B cell (primary cell): Measurements from ENCODE around the gene SDR42E1. TPM values are rescaled to one million over a fixed set of nuclear protein-coding genes. Genes with fewer than 3 reads are reported as not detected.

Source experiments
- ATAC-seq: fragments of 200-7000 bp; cut with Tn5 transposase; one replicate; pipeline ENCODE4 v1.10.0; 2021; ENCODE audit warnings: low read depth, mild to moderate bottlenecking, moderate number of reproducible peaks, moderate library complexity
- CTCF ChIA-PET: fragments of 350-600 bp; sonication (Branson Sonifier 250); formaldehyde crosslinking; loops from one replicate; lab custom pipeline; 2021; ENCODE audit warnings: antibody characterized with exemption, inconsistent platforms; lab: Charles Lee
- POLR2A ChIA-PET: fragments of 350-600 bp; sonication (Branson Sonifier 250); formaldehyde crosslinking; loops from one replicate; lab custom pipeline; 2021; ENCODE audit warnings: antibody characterized with exemption; lab: Charles Lee
- DNase-seq: peaks from one replicate; pipeline ENCODE4 v3.0.0; 2013
- H2AFZ ChIP-seq: 2 replicates; pipeline ENCODE4 v1.6.1; 2012; ENCODE audit warnings: mild to moderate bottlenecking, low read depth, low read length; ENCODE audit not compliant: insufficient read depth, poor library complexity, severe bottlenecking
- H3K27ac ChIP-seq, 2 donors: 1 replicate in 1 of 2; 2 replicates in 1 of 2; pipeline ENCODE4 v1.5.1; 2012 to 2013; ENCODE audit warnings: low read length in 2 of 2, mild to moderate bottlenecking in 2 of 2, moderate library complexity in 1 of 2
- H3K27me3 ChIP-seq, 4 experiments: fragments of 200-600 bp in 1 of 4; sonication (generic) in 1 of 4; replicated peaks in 1 of 4; 1 replicate in 2 of 4; 2 replicates in 2 of 4; pipeline versions ENCODE4 v1.6.1 to v1.7.0; 2013 to 2016; ENCODE audit warnings: low read length in 3 of 4, mild to moderate bottlenecking in 2 of 4, mixed read lengths in 1 of 4, moderate library complexity in 1 of 4; ENCODE audit not compliant: insufficient read depth in 4 of 4, control insufficient read depth in 3 of 4; ENCODE audit errors: control extremely low read depth in 1 of 4
- H3K36me3 ChIP-seq, 2 experiments: replicated peaks in 1 of 2; 1 replicate in 1 of 2; 2 replicates in 1 of 2; pipeline versions ENCODE4 v1.6.1 to v1.7.1; 2013; ENCODE audit warnings: low read length in 1 of 2; ENCODE audit not compliant: insufficient read depth in 2 of 2, control insufficient read depth in 1 of 2; ENCODE audit errors: control extremely low read depth in 1 of 2, extremely low read depth in 1 of 2
- H3K4me1 ChIP-seq, 2 donors: fragments of 200-600 bp in 1 of 2; sonication (generic) in 1 of 2; 1 replicate in 1 of 2; 2 replicates in 1 of 2; pipeline versions ENCODE4 v1.5.1 to v1.6.1; 2013 to 2017; ENCODE audit warnings: low read length in 2 of 2; ENCODE audit not compliant: control insufficient read depth in 2 of 2, insufficient read depth in 2 of 2
- H3K4me2 ChIP-seq: replicated peaks from 2 replicates; pipeline ENCODE3; 2012; ENCODE audit warnings: mild to moderate bottlenecking, low read depth, low read length; ENCODE audit not compliant: poor library complexity, severe bottlenecking
- H3K4me3 ChIP-seq, 5 experiments: fragments of 200-600 bp in 1 of 5; sonication (generic) in 1 of 5; 1 replicate in 3 of 5; 2 replicates in 2 of 5; pipeline versions ENCODE4 v1.5.1 to v1.7.0; 2011 to 2016; ENCODE audit warnings: low read length in 4 of 5, mild to moderate bottlenecking in 4 of 5, low read depth in 2 of 5, control low read depth in 1 of 5, moderate library complexity in 1 of 5; ENCODE audit not compliant: insufficient read depth in 1 of 5; ENCODE audit errors: control extremely low read depth in 1 of 5, extremely low read depth in 1 of 5
- H3K79me2 ChIP-seq: fragments of 200-600 bp; sonication (generic); one replicate; pipeline ENCODE4 v1.6.0; 2016; ENCODE audit warnings: low read length; ENCODE audit not compliant: control insufficient read depth, insufficient read depth
- H3K9ac ChIP-seq: fragments of 200-600 bp; sonication (generic); 2 replicates; pipeline ENCODE4 v1.6.1; 2017; ENCODE audit warnings: mild to moderate bottlenecking, low read length, moderate library complexity
- H3K9me3 ChIP-seq, 3 donors: one replicate each; pipeline versions ENCODE4 v1.6.1 to v1.7.1; 2013; ENCODE audit warnings: low read length in 2 of 3; ENCODE audit not compliant: control insufficient read depth in 2 of 3, insufficient read depth in 1 of 3; ENCODE audit errors: control extremely low read depth in 1 of 3
- H4K20me1 ChIP-seq: 2 replicates; pipeline ENCODE4 v1.6.0; 2012; ENCODE audit warnings: mild to moderate bottlenecking, low read length; ENCODE audit not compliant: insufficient read depth, control insufficient read depth, poor library complexity, severe bottlenecking
- H3K27ac Mint-ChIP-seq: one replicate; pipeline ENCODE4 v1.8.0; 2021; ENCODE audit warnings: mixed read lengths
- H3K27me3 Mint-ChIP-seq: one replicate; pipeline ENCODE4 v1.8.0; 2021; ENCODE audit warnings: mixed read lengths
- H3K4me1 Mint-ChIP-seq: one replicate; pipeline ENCODE4 v1.8.0; 2021; ENCODE audit warnings: mixed read lengths
- H3K4me3 Mint-ChIP-seq: one replicate; pipeline ENCODE4 v1.8.0; 2021; ENCODE audit warnings: mixed read lengths
- H3K9me3 Mint-ChIP-seq: one replicate; pipeline ENCODE4 v1.8.0; 2022; ENCODE audit warnings: mixed read lengths; ENCODE audit not compliant: insufficient read depth
- EZH2 ChIP-seq: IDR thresholded peaks from 2 replicates; pipeline ENCODE4 v1.6.1; 2012; ENCODE audit warnings: borderline replicate concordance, low read depth, mild to moderate bottlenecking, moderate library complexity, low read length; ENCODE audit not compliant: insufficient read depth, poor library complexity, severe bottlenecking
- WGBS: methylation state at CpG from one replicate; pipeline ENCODE4 v1.1.5; 2013; ENCODE audit warnings: missing lambda C conversion rate; ENCODE audit not compliant: insufficient coverage; 5-methylcytosine and 5-hydroxymethylcytosine counted together
- intact Hi-C: fragments of 100-400 bp; cut with micrococcal nuclease; formaldehyde crosslinking; loops from one replicate; pipeline ENCODE4 v1.10.0; 2022
- polyA plus RNA-seq: library from polyadenylated mRNA; depleted of rRNA; stranded (reverse); fragments of >200 nt; gene quantifications from 2 replicates; pipeline ENCODE4 v1.2.3, GENCODE V29; 2012
- total RNA-seq, 2 donors: library from RNA; stranded (reverse); fragments of 120-200 nt in 1 of 2; gene quantifications; 1 replicate in 1 of 2; 2 replicates in 1 of 2; pipeline versions ENCODE4 v1.2.3 to v1.2.4, GENCODE V29; 2013 to 2022
- TF ChIP-seq, protein P1 (sequence below): fragments of 200-600 bp; IDR thresholded peaks from one replicate; pipeline ENCODE4 v1.8.0; 2022; ENCODE audit warnings: antibody characterized with exemption, mild to moderate bottlenecking

The SDR42E1 gene
- total and polyA plus RNA-seq, 2 donors (not counting 1 experiment from before 2014, with no cell fraction given) = 2.1 to 6.9 TPM

DNA sequence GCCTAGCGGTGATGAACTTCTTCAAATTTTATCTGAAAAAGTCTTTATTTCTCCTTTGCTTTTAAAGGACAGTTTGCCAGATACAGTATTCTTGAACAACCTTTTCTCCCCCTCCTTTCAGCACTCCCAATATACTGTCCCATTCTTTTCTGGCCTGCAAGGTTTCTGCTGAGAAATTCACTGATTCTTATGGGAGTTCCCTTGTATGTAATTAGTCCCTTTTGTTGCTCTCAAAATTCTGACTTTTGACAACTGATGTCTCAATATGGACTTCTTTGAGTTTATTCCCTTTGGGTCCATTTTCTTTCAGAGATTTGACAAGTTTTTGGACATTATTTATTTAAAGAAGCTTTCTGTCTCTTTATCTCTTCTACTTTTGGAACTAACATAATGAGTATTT is 39.4 kb downstream of the SDR42E1 start:
- no peak overlapping the region for H2AFZ ChIP-seq
- ChIA-PET CTCF (no interaction called here), POLR2A (no interaction called here)
- no peaks in the 10 kb centered on the region for H4K20me1 ChIP-seq
- no peaks in the 10 kb centered on the region for H3K79me2 ChIP-seq
- H3K4me1 ChIP-seq = peaks cover 4 to 5% of the 10 kb centered on the region in 2 donors
- no peak overlapping the region for H3K4me2 ChIP-seq
- H3K27ac ChIP-seq = no peak overlapping the region
- TF ChIP-seq, protein P1, sequence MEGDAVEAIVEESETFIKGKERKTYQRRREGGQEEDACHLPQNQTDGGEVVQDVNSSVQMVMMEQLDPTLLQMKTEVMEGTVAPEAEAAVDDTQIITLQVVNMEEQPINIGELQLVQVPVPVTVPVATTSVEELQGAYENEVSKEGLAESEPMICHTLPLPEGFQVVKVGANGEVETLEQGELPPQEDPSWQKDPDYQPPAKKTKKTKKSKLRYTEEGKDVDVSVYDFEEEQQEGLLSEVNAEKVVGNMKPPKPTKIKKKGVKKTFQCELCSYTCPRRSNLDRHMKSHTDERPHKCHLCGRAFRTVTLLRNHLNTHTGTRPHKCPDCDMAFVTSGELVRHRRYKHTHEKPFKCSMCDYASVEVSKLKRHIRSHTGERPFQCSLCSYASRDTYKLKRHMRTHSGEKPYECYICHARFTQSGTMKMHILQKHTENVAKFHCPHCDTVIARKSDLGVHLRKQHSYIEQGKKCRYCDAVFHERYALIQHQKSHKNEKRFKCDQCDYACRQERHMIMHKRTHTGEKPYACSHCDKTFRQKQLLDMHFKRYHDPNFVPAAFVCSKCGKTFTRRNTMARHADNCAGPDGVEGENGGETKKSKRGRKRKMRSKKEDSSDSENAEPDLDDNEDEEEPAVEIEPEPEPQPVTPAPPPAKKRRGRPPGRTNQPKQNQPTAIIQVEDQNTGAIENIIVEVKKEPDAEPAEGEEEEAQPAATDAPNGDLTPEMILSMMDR = no peak
- TF ChIP-seq EZH2 = no peak
- Mint-ChIP-seq H3K4me1 (peaks cover 7% of the 10 kb centered on the region), H3K27ac (no peak overlapping the region), H3K4me3 (no peak overlapping the region), H3K27me3 (peaks cover 16% of the 10 kb centered on the region), H3K9me3 (peaks cover 30% of the 10 kb centered on the region)
- DNase-seq (no peak), ATAC-seq (no peak)
- WGBS = no CpG with 5 or more reads among the region's 1 CpG
- H3K9ac ChIP-seq = no peak overlapping the region
- H3K4me3 ChIP-seq = no peak overlapping the region
- peaks cover 0 to 6% (median 0%) of the 10 kb centered on the region in 4 experiments for H3K27me3 ChIP-seq
- peaks cover 0 to 20% (median 16%) of the 10 kb centered on the region in 3 donors for H3K9me3 ChIP-seq
- intact Hi-C loops = no loop called here
- H3K36me3 ChIP-seq = no peaks in the 10 kb centered on the region

GRCh38 chr16:81967358-81967757 is 43.9 kb downstream of the SDR42E1 start:
- H2AFZ ChIP-seq = no peak overlapping the region
- H3K27ac Mint-ChIP-seq = peak overlapping the region; percentile 43
- H3K4me3 ChIP-seq = no peak overlapping the region
- H3K27me3 Mint-ChIP-seq = no peaks in the 10 kb centered on the region
- no peak overlapping the region for H3K27ac ChIP-seq
- H4K20me1 ChIP-seq = no peaks in the 10 kb centered on the region
- H3K4me3 Mint-ChIP-seq = no peak overlapping the region
- no peak overlapping the region for H3K4me2 ChIP-seq
- peaks cover 4 to 5% of the 10 kb centered on the region in 2 donors for H3K4me1 ChIP-seq
- H3K79me2 ChIP-seq = no peaks in the 10 kb centered on the region
- ChIA-PET POLR2A (interaction anchor here (0.5 to 0.7 kb wide), 2 partner anchors 9 to 252 kb away, joined by 3 to 9 read pairs; no protein-coding TSS in a partner anchor), CTCF (no interaction called here)
- TF ChIP-seq, protein P1 = no peak
- no peak for TF ChIP-seq EZH2
- peaks cover 34% of the 10 kb centered on the region for H3K9me3 Mint-ChIP-seq
- DNase-seq (peak; percentile 52), ATAC-seq (peak; percentile 53)
- H3K4me1 Mint-ChIP-seq = peaks cover 11% of the 10 kb centered on the region
- no peak overlapping the region for H3K9ac ChIP-seq
- no peaks in the 10 kb centered on the region for H3K27me3 ChIP-seq
- intact Hi-C loops = no loop called here
- no CpG with 5 or more reads among the region's 5 CpGs for WGBS
- H3K36me3 ChIP-seq = no peaks in the 10 kb centered on the region
- H3K9me3 ChIP-seq = peaks cover 0 to 14% (median 11%) of the 10 kb centered on the region in 3 donors
